HG02870 (cell line): ENCODE data around the gene ANKRD33B.
"Not testable (repeated sequence)": the region's sequence is repeated elsewhere in the genome, so short reads cannot be mapped to it uniquely, and the experiment has no call there.

ENCODE experiments used
- ATAC-seq: cut with Tn5 transposase; IDR thresholded peaks from one replicate; pipeline ENCODE4 v1.9.1; 2021; ENCODE audit warnings: mild to moderate bottlenecking, moderate library complexity; ENCODE audit not compliant: unreplicated experiment

The ANKRD33B gene

DNA sequence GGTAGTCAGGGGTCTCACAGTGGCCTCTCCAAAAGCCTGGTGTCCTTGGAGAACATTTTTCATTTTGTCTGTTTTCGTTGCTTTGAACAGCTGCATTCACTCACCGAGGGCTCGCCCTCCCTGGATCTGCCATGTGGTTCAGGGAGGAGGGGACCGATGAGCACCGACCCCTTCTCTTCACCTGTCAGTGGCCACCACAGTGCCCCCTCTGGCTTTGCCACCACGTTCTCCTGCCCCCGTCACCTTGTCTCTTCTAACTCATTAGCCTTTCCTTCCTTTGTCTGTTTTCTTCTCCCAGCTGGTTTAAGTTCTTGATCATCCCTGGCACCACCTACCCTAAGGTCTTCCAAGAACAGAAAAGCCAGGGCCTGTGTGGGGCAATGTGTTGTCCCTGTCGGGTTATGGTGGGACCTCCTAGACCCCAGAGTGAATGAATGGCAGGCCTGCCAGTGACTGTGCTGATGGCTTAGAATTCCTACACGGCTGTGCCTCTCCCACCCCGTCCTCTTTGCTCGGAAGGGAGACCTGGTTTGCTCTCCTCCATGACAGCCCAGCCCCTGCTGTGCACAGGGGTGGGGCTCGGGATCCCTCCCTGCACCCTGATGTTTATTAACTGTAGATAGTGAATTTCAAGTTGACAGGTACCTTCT lies 90.0 kb downstream of the ANKRD33B start:
- ATAC-seq: no peak

DNA sequence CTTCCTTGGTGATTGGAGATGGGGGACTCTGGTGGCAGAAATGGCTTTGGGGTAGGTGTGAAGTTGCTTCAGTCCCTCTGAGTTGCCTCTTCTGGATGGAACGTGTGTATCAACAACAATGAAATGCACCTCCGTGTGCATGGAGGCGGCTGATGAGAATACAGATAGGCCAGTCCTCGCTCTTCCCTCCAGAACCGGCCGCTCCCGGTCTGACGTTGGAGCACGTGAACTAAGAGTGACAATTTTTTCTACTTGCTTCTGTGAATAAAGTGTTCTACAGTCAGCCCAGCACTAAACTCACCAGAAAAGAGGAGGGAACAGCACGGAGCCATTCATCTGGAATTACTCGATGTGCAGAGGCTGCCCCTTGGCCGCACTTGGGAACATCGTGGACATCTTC lies 90.7 kb downstream of the ANKRD33B start:
- ATAC-seq: no peak

DNA sequence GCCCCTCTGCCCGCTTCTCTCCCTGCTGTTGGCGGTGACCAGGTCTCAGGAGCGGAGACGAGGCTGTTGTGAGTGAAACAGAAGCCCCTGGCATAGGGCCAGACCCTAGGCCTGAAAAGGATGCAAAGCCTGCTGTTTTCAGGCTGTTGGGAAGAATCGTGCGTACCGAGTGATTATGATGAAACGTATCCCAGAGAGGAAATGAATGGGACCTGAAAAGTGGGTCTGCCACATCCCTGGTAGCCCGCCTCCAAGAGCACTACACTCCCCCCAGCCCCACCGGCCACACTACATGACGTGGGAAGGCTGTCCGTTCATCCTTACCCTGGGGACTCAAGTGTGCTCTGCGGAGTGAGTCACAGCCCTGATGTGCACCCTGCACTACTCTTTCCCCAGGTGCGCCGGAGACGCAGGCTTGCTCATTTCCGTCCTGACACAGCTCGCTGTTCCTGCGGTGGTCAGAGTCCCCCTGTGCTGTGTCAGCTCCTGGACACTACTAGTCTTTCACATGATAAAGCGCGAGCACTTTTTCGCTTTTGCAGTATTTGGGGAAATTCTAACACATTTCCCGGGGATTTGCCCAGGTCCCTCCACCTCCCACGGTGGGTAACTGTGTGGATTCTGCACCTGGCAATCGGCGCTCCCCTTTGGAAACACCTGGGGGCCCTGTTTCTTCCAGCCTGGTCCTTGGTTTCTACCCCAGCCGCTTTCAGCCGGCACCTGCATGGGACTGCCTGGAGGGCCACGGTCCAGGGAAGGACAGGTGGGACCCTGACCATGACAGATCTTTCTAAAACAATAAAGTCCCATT lies 91.5 kb downstream of the ANKRD33B start:
- no peak for ATAC-seq

DNA sequence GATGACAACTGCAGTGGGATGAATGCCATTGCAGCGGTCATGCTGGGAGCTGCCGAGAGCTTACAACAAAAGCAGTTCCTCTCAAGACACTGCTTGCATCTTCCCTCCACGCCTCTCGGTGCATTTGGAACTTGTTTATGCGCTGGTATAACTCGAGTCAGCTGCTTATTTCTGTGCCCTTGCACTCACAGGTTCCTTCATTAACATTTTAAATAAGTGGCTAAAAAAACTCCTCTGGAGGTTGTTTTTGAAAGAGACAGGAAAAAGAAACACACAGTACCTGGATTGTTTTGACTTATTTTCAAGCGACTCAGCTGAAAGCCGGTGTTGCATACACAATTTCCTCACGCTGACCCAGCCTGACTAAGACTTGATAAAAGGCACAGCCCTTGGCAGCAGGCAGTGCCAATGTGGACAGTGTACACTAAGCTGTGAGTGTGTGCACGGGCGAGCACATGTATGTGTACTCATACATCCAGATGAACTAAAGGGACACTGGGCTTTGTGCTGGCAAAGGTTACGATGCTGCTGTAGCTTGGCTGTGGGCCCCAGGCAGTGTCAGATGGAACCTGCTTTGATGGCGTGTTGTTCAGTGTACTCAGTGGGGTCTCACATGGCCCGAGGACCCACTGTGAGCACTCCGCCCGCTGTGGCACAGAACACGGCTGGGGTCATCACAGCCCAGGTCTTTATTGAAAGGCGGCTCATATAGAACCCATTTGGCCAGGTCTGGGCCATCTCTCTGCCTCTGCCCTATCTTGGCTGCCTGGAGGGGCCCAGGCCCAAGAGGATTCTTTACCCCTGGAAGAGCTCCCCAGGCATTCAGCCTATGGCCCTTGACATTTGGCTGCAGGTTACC lies 92.3 kb downstream of the ANKRD33B start:
- no peak for ATAC-seq

DNA sequence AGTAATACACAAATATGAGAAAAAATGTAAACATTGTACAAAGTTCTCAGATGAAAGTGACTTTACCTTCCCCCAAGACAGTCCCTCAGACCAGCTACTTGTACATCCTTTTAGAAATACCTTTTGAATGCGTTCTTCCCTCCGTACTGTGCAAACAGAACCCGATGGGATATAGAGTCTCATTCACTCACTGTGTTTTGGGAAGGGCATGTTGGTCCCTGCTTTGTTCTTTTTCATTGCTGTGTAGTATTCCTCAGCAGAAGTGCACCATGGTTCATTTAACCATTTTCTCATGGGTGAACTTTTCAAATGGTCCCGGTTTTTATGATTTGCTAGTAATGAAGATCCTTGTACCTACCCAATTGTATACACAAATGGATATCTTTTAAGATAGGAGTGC lies 94.4 kb downstream of the ANKRD33B start:
- no peak for ATAC-seq

DNA sequence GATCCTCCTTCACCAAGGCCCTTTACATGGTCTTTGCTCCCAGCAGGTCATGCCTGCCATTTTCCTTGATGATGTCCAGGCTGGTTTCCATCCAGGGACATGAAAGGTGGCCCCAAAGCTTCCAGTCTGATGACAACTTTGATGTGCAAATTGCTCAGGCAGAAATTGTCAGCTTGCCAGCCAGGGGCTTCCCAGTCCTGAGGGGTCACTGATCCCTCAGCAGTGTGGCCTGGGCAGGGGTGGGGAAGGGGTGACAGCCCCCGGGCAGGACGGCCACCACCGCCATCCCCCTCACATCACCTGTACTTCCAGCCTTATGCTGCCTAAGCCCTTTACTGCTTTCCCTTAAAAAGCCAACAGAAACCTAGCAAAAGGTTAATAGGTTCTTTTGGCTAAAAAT lies 96.3 kb downstream of the ANKRD33B start:
- ATAC-seq: no peak

DNA sequence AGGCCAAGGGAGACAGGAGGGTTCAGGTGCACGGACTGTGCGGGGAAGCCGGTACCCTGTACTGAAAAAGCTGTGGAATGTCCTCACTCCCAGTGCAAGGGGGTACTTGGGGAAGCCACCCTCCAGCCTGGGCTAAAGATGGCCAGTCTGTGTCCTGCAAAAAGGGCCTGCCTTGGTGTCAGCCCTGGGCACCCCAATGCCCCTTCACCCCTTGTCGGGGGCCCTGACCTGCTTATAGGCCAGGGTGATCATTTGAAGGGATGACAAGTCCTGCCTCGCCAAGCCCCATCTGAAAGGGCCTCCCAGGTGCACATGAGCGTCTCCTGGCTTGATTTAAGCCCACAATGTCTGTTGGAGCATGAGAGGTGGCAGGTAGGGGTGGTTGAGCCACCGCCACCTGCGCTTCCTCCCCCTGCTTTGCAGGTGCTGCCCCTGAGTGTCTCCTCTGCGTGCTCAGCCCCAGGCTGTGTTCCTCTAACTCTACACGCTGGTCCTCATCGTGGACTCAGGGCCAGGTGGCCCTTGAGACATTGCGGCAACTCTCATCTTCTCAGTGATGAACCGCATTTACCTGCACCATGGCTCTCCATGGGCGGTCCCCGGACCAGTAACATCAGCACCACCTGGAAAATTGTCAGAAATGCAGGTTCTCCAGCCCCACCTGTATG lies 97.0 kb downstream of the ANKRD33B start:
- no peak for ATAC-seq

DNA sequence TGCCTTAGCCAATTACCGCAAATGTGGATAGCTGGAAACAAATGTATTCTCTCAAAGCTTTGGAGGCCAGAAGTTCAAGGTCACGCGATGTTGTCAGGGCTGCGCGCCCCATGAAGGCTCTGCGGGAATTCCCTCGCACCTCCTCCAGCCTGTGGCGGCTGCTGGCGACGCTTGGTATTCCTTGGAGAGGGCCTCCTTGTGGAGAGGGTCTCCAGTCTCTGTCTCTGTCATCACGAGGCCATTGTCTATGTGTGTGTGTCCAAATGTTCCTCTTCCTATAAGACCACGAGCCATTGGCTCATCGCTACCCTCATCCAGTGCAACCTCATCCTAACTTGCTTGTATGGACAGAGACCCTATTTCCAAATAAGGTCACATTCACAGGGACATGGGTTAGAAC lies 97.5 kb downstream of the ANKRD33B start:
- ATAC-seq: no peak

DNA sequence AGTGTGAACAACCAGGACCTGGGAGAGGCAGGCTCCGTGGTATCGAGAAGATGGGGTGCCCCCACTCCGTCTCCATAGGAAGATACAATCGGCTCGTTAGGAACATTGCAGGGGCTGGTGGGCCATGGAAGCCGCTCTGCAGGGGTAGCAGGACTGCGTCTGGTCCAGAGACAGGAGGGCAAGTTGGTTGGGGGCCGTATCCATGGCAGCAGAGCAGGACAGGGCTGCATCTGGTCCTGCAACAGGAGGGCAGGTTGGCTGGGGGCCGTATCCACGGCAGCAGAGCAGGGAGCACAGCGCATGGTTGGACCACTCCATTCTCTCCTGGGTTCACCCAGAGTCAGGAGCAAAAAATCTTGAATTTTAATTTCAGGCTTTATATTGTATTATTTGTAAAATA lies 98.2 kb downstream of the ANKRD33B start:
- ATAC-seq: no peak

DNA sequence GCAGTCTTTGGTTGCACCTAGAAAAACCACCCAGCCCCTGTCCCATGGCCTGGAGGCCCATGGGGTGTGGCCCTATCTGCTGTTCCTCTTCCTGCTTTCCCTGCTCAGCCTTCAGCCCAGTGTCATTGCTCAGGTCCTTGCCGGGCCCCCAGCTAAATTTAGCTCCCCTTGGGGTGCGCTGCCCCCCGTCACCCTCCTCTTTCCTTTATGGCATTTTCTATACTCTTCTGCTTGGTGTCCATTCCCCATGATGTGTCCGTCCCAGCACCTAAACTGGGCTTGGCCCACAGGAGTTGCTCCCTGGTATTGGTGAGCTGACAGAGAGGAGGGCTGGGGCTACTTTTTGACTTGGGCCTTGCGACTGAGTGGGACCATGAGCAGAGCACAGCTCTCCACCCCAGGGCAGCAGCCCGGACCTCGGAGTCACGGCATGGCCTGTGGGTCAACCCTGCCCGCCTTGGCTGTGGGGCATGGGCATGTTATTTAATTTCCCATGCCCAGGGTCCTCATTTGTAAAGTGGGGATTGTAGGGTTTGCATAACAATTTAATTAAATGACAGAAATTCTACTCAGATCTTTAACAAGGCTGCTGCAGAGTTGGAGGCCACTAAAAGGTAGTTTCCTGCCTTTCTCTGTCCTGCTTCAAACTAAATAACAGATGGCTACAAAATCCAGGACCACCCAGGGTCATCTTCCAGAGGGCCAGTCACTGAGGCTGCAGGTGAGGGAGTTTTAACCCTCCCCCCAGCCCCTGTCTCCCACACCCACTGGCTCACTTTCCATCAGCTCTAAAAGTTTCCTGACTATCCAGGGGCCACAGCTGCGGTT lies 99.0 kb downstream of the ANKRD33B start:
- no peak for ATAC-seq

DNA sequence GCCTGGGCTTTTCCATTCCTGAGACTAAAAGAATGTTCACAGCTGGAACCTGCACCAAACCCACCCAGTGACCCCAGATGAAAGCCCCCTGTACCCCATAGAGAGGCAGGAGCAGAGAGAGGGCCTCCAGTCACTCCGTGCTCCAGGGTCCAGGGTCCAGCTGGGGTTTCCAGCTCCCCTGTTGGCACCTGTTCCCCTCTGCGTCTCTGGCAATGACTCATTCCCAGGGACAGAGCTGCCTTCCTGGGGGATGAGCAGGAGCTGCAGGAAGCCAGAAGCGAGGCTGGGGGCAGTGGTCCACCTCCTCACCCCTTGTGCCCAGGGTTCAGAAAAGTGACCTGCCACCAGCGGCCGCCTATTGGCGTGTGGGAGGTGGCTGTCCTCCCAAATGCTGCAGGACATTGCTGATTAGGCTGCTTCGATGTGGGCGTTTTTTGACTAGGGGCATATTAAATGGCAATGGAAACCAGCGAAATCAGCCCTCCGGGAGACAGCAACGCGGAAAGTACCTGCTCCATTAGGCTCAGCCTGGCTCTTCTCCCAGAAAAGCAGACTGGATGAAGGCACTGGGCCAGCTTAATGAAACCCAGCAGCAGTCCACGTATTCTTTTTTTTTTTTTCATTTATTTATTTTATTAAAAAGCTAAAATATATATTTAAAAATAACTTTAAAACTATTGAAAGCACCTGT lies 99.8 kb downstream of the ANKRD33B start:
- no peak for ATAC-seq

DNA sequence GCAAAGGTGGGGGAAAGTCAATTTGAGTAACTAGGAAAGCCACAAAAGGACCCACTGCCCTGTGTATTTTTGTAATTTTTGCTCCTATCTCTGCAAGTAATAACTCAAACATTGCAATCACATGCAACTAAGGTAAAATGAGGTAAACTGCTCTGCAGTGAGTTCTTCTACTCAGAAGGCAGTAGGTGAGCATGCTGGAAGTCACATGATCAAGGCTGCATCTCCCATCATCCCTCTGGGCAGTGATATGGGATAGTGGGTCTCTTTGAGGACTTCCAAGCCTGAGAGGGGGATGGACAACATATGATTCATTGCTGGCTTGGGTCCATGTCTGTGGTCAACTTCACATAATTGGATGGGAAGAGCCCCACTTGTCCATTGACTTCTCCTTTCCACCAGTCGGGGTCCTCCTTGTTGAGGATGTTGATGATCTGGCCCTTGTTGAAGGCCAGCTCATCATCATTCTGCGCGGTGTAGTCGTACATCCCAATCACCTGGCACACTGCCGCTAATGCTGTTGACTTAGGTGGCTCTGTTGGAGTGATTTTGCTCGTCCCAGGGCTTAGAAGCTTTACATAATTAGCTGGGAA lies 100.4 kb downstream of the ANKRD33B start:
- ATAC-seq: not testable (repeated sequence)

DNA sequence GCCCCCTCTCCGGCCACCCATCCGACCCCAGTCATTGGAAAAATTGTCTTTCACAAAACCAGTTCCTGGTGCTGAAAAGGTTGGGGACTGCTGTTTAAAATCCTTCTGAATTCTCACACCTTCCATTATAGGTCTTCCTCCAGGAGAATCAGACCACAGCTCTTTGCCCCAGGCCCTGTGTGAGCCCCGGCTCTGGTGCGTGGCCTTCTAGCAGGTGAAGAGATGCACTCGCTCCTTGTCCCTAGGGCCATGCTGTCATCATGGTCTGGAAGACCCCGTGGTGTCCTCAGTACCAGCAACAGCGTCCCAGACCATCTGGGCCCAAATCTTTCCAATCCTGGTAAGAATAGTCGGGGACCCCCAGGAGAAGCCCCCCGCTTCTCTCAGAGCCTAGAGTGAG lies 101.9 kb downstream of the ANKRD33B start:
- ATAC-seq: no peak

DNA sequence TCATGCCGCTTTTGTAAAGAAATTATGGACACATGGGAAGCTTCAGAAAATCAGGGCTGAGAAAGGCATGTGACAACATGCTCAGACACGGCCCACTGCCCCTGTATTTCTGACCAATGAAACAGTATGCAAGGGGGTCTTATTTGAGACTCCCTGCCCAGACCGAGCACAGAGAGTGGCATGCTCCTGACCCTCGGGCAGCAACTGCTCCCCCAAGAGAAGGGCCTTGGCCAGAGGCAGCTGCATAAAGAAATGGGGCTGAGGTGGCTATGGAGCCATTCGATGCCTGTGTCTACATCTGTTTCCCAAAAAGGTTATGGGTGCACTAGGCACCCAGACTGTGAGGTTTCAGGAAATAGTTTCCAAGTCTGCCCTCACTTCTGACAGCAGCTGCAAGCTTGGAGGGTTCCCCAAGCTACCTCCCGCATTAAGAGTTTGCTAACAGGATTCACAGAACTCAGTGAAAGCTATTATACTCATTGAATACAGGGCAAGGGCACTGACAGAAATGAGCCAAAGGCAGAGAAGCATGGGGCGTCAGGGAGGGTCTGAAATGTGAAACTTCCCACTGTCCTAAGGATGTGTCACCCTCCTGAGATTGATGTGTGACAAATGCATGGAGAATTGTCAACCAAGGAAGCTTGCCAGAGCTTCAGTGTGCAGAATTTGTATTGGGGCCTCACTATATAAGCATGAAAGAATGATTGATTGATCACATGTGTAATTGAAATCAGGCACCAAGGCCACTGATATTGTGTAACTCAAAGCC lies 102.8 kb downstream of the ANKRD33B start:
- ATAC-seq: no peak

DNA sequence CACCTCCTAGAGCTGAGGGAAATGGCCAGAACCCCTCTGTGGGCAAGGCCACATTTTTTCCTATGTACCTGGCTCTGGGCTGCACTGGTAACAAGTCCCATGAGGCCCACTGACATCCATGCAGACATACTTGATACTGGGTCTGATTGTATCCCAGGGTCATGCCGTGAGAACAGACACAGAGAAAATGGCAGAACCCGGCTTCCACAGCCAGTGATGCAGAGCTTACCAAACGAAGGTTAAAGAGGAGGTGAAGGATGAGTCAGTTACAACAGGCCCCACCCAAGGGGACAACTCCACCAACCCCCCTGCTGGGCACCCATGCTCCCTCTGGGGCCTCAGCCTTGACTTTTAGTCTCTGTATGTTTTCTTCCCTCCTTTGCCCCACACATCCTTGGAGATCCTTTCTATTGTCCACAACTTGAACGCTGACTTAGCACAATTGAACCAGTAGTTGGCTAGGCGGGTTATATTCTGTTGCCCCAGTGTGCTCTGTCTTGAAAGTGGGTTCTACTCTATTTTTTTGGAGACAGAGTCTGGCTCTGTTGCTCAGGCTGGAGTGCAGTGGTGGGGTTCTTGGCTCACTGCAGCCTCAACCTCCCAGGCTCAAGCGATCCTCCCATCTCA lies 103.7 kb downstream of the ANKRD33B start:
- ATAC-seq: no peak

DNA sequence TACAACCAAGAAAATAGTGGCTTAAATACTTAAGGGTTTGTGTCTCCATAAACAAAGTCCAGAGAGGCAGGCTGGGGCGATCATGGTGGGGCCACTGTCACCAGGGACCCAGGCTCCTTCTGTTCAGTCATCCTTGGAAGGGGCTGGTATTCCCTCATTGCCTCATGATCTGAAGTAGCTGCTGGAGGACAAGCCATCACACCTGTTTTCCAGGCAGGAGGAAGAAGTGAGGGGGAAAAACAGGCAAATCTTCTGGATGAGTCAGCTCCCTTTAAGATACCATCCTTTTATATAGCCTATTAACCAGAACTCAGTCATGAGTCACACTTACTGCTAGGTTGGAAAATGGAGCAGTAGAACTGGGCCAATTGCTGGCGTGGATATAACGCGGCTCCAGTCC lies 104.8 kb downstream of the ANKRD33B start:
- no peak for ATAC-seq

DNA sequence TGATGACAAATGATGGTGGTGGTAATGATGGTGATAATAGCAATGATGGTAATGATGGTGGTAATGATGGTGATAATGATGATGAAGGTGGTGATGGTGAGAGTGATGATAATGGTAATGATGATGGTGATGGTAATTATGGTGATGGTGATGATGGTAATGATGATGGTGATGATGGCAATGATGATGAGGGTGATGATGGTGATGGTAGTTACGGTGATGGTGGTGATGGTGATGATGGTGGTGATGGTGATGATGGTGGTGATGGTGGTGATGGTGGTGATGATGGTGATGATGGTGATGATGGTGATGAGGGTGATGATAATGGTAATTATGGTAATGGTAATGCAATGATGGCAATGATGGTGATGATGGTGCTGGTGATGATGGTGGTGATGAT lies 106.1 kb downstream of the ANKRD33B start:
- no peak for ATAC-seq
